Measurements from ENCODE around the gene CDH4. TPM values are rescaled to one million over a fixed set of nuclear protein-coding genes. Genes with fewer than 3 reads are reported as not detected.

The CDH4 gene
- total and polyA plus RNA-seq, 2 of the 13 experiments (the other 11 are each of a cell fraction or from before 2014, with no cell fraction given): not detected

DNA sequence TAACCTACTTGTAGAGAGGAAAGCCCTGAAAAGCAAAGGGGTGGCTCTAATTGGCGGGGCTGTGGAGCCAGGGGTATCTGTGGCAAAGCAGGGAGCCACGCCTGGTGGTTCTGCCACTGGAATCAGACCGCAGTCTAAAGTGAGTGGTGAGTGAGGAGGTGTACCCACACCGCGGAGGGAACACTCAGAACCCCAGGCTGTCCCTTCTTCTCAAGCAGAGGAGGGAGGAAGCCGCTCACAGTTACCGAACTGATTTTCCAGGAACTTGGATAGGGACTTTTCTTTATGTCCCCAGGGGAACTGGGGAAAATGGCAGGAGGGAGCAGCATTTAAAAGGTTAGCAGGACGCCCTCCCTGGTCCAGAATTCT, 526.4 kb downstream of the CDH4 start:
- Histone ChIP-seq H3K4me3 (replicated peaks in 1 of 3; ENCODE audit: insufficient read depth in 1 of 3, low read depth in 2 of 3, low read length in 3 of 3) (no peak overlapping the region), H3K4me2 (ENCODE audit: low read depth, low read length) (no peak overlapping the region), H3K9ac (ENCODE audit: insufficient read depth, low read depth, low read length) (no peak overlapping the region), H2AFZ (ENCODE audit: low read length) (no peak overlapping the region), H4K20me1 (ENCODE audit: insufficient read depth, low read length) (no peaks in the 10 kb centered on the region), H3K4me1 (ENCODE audit: insufficient read depth, low read length) (no peaks in the 10 kb centered on the region), H3K79me2 (ENCODE audit: insufficient read depth, low read length) (no peaks in the 10 kb centered on the region), H3K9me3 (ENCODE audit: low read length) (no peaks in the 10 kb centered on the region; the same call in 1 of the 2 replicates), H3K36me3 (replicated peaks in 1 of 2; ENCODE audit: control insufficient read depth in 1 of 2, insufficient read depth in 2 of 2, low read length in 2 of 2) (no peaks in the 10 kb centered on the region), H3K27me3 (ENCODE audit: control insufficient read depth in 1 of 2, insufficient read depth in 2 of 2, low read length in 2 of 2) (peaks cover 8 to 62% of the 10 kb centered on the region in 2 experiments), H3K27ac (ENCODE audit: extremely low read length, insufficient read depth, low read length) (no peak overlapping the region)
- 7% methylated on average over 8 of the region's 8 CpGs for WGBS (ENCODE audit: low lambda C conversion rate)
- TF ChIP-seq NKX3-1 (CRISPR knock-in tag; IDR thresholded peaks at IDR 0.05) (no peak), ADNP (CRISPR knock-in tag; IDR thresholded peaks at IDR 0.05) (no peak), HDAC6 (IDR thresholded peaks at IDR 0.05; ENCODE audit: low read depth, low read length) (no peak)
- TF ChIP-seq, protein P1, sequence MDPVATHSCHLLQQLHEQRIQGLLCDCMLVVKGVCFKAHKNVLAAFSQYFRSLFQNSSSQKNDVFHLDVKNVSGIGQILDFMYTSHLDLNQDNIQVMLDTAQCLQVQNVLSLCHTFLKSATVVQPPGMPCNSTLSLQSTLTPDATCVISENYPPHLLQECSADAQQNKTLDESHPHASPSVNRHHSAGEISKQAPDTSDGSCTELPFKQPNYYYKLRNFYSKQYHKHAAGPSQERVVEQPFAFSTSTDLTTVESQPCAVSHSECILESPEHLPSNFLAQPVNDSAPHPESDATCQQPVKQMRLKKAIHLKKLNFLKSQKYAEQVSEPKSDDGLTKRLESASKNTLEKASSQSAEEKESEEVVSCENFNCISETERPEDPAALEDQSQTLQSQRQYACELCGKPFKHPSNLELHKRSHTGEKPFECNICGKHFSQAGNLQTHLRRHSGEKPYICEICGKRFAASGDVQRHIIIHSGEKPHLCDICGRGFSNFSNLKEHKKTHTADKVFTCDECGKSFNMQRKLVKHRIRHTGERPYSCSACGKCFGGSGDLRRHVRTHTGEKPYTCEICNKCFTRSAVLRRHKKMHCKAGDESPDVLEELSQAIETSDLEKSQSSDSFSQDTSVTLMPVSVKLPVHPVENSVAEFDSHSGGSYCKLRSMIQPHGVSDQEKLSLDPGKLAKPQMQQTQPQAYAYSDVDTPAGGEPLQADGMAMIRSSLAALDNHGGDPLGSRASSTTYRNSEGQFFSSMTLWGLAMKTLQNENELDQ (CRISPR knock-in tag; IDR thresholded peaks at IDR 0.05; ENCODE audit: borderline replicate concordance): no peak
- in situ Hi-C loops (cut with HindIII; ENCODE audit: extremely low pct_ligation_motif_present, low pct_unique_long_range_greater_than_20kb) (no loop called here), intact Hi-C loops (cut with micrococcal nuclease; ENCODE audit: unreplicated experiment) (no loop called here)
- BruUV-seq (replicated peaks): no TSS peak
- POLR2A ChIA-PET: no interaction called here
- CTCF ChIA-PET (ENCODE audit: low intra/inter-chr PET ratio, low total read pairs): no interaction called here
- ATAC-seq (no peak), DNase-seq (ENCODE audit: low spot score) (no peak), FAIRE-seq (no peak)

DNA sequence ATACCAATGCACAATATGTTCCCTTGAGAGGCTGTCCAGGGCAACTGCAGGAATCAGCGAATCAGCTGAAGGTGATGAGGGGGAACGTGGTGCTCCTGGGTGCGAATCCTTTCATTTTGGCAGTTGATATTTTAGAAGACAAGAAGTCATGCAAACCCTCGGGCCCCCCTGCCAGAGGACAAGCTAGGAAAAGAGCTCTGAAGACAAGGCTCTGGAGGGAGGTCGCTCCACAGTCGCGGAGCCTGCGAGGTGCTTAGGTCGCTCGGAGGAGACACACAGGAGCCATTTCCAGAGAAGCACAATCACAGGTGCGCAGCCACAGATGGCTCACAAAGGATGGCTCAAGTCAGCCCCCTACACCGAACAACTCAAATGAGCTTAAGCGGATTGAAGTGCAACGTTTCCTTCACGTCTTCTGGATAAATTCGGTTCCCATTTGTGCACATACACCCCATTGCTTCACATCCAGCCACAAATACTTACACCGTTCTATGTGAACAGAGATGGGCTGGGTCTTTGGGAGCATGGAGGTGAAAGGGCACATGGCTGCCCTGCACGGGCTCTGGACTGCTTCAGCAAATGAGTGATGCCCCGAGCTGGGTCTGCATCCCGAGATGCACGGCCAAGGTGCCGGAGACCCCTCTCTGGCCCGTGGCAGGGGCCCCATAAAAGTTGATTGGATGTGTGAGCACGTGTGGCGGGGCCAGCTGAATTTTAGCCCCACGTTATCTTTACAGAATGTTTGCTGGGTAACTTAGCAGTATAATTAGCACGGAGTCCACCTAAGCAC, 527.3 kb downstream of the CDH4 start:
- ATAC-seq: no peak
- POLR2A ChIA-PET: no interaction called here
- Histone ChIP-seq H2AFZ (ENCODE audit: low read length) (no peak overlapping the region), H3K27me3 (ENCODE audit: control insufficient read depth in 1 of 2, insufficient read depth in 2 of 2, low read length in 2 of 2) (peaks cover 8 to 62% of the 10 kb centered on the region in 2 experiments), H3K36me3 (replicated peaks in 1 of 2; ENCODE audit: control insufficient read depth in 1 of 2, insufficient read depth in 2 of 2, low read length in 2 of 2) (no peaks in the 10 kb centered on the region), H4K20me1 (ENCODE audit: insufficient read depth, low read length) (no peaks in the 10 kb centered on the region), H3K4me3 (replicated peaks in 1 of 3; ENCODE audit: insufficient read depth in 1 of 3, low read depth in 2 of 3, low read length in 3 of 3) (no peak overlapping the region), H3K4me1 (ENCODE audit: insufficient read depth, low read length) (no peaks in the 10 kb centered on the region), H3K9ac (ENCODE audit: insufficient read depth, low read depth, low read length) (no peak overlapping the region), H3K27ac (ENCODE audit: extremely low read length, insufficient read depth, low read length) (no peak overlapping the region), H3K79me2 (ENCODE audit: insufficient read depth, low read length) (no peaks in the 10 kb centered on the region), H3K9me3 (ENCODE audit: low read length) (no peaks in the 10 kb centered on the region; the same call in 1 of the 2 replicates), H3K4me2 (ENCODE audit: low read depth, low read length) (no peak overlapping the region)
- intact Hi-C loops (cut with micrococcal nuclease; ENCODE audit: unreplicated experiment) (no loop called here), in situ Hi-C loops (cut with HindIII; ENCODE audit: extremely low pct_ligation_motif_present, low pct_unique_long_range_greater_than_20kb) (no loop called here)
- no TSS peak for BruUV-seq (replicated peaks)
- no peak for DNase-seq (ENCODE audit: low spot score)
- CTCF ChIA-PET (ENCODE audit: low intra/inter-chr PET ratio, low total read pairs): no interaction called here
- no peak for FAIRE-seq
- WGBS (ENCODE audit: low lambda C conversion rate): 9% methylated on average over 27 of the region's 27 CpGs
- TF ChIP-seq ZNF317 (CRISPR knock-in tag; IDR thresholded peaks at IDR 0.05): no peak
- TF ChIP-seq, protein P2, sequence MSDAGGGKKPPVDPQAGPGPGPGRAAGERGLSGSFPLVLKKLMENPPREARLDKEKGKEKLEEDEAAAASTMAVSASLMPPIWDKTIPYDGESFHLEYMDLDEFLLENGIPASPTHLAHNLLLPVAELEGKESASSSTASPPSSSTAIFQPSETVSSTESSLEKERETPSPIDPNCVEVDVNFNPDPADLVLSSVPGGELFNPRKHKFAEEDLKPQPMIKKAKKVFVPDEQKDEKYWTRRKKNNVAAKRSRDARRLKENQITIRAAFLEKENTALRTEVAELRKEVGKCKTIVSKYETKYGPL (CRISPR knock-in tag; IDR thresholded peaks at IDR 0.05): no peak
- TF ChIP-seq, protein P1 (CRISPR knock-in tag; IDR thresholded peaks at IDR 0.05; ENCODE audit: borderline replicate concordance): no peak
- no peak for TF ChIP-seq THYN1 (CRISPR knock-in tag; IDR thresholded peaks at IDR 0.05; ENCODE audit: borderline replicate concordance, low read depth)

Measured in HepG2 (cell line).